Ishikawa (cell line): ENCODE data around the gene PRKAR2B.
A peak's percentile ranks its signal among the peaks of the same experiment; 100 is the strongest.

ENCODE experiments used
- CEBPB ChIP-seq: IDR thresholded peaks from 2 replicates; pipeline ENCODE4 v1.6.1; 2012
- CREB1 ChIP-seq: IDR thresholded peaks from 2 replicates; pipeline ENCODE4 v1.6.1; 2012; ENCODE audit warnings: low read depth
- EP300 ChIP-seq: IDR thresholded peaks from 2 replicates; pipeline ENCODE4 v1.6.1; 2012; ENCODE audit warnings: borderline replicate concordance
- FOXM1 ChIP-seq: IDR thresholded peaks from 2 replicates; pipeline ENCODE4 v1.6.1; 2012; ENCODE audit warnings: low read depth, borderline replicate concordance
- MAX ChIP-seq: IDR thresholded peaks from 2 replicates; pipeline ENCODE4 v1.6.1; 2012
- NFIC ChIP-seq: IDR thresholded peaks from 2 replicates; pipeline ENCODE4 v1.6.1; 2012
- RAD21 ChIP-seq: IDR thresholded peaks from 2 replicates; pipeline ENCODE4 v1.6.1; 2012; ENCODE audit warnings: low read depth
- REST ChIP-seq: IDR thresholded peaks from 2 replicates; pipeline ENCODE4 v1.6.1; 2012; ENCODE audit warnings: low read depth, mild to moderate bottlenecking
- TAF1 ChIP-seq: IDR thresholded peaks from 2 replicates; pipeline ENCODE4 v1.6.1; 2012; ENCODE audit warnings: low read depth, mild to moderate bottlenecking
- TCF12 ChIP-seq: IDR thresholded peaks from 2 replicates; pipeline ENCODE4 v1.6.1; 2012; ENCODE audit warnings: low read depth
- TEAD4 ChIP-seq: IDR thresholded peaks from 2 replicates; pipeline ENCODE4 v1.6.1; 2012
- USF1 ChIP-seq: IDR thresholded peaks from 2 replicates; pipeline ENCODE4 v1.6.1; 2012
- YY1 ChIP-seq: IDR thresholded peaks from 2 replicates; pipeline ENCODE4 v1.6.1; 2012; ENCODE audit warnings: low read depth
- ZBTB7A ChIP-seq: IDR thresholded peaks from 2 replicates; pipeline ENCODE4 v1.6.1; 2012; ENCODE audit warnings: low read depth

The PRKAR2B gene

DNA sequence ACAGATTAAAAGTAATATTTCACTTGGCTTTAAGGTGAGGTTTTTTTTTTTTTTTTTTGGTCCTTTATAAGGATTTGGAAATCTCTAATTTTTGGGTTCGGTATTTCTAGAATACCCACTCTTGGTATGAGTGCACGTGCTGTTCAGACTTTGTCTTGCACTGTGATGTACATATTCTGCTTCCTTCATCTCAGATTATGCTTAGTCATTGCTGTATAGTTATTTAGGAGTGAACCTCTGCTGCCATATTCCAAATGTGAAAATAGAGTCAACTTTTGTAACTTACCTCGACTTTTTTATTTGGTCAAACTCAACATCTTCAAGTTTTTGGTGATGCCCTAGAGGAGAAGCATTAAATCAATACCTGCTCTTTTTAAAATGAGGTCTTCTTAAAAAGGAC, 84.2 kb downstream of the PRKAR2B start:
- no peak for TF ChIP-seq CREB1
- no peak for TF ChIP-seq REST
- no peak for TF ChIP-seq TCF12
- TF ChIP-seq CEBPB: no peak
- no peak for TF ChIP-seq TAF1
- no peak for TF ChIP-seq USF1
- no peak for TF ChIP-seq TEAD4
- no peak for TF ChIP-seq FOXM1
- no peak for TF ChIP-seq ZBTB7A
- no peak for TF ChIP-seq MAX
- TF ChIP-seq YY1: no peak
- no peak for TF ChIP-seq NFIC

- no peak for TF ChIP-seq YY1
Observed at GRCh38 chr7:107130487-107131220, 86.1 kb downstream of the PRKAR2B start.

DNA sequence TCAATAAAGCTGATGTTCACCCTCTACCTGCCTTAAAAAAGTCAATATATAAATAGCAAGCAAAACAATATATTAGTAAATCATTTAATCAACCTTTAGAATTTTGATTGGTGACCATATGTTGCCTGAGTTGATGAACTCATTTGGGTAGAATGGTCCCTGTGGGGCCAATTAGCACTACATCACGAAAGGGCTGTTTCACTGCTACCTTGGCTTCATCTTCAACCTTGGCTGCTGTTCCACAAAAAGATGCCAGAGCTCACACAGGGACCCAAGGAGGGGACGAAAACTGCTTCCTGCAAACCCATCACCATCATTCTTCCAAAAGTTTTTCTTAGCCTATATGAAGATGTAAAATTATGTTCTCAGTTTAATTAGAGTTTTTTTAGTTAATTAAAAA, 88.9 kb downstream of the PRKAR2B start:
- TF ChIP-seq TCF12 (no peak), CEBPB (no peak), ZBTB7A (no peak)

DNA sequence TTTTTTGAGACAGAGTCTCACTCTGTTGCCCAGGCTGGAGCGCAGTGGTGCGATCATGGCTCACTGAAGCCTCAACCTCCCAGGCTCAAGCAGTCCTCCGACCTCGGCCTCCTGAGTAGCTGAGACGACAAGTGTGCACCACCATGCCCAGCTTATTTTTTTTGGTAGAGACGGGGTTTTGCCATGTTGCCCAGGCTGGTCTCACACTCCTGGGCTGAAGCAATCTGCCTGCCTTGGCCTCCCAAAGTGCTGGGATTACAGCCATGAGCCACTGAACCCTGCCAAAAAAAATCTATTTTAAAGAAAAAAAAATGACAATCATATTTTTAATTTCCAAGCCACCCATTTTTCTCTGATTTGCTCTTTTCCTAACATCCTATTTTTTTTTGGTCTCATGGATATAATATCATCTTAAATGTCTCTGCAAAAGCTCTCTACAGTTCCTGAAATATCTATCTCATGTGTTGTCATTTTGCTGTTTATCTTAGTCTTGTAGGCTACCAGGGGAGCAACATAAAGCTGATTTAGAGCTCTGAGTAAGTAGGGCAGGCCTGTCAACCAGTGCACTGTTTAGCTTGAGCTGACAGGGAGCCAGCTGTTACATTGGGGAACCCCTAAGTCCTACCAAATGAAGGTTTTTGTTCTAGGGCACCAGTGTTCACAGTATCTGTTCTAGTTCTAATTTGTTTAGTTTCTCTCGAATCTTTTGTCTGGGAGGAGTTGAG, 94.4 kb downstream of the PRKAR2B start:
- TF ChIP-seq EP300: no peak
- TF ChIP-seq CREB1: no peak
- TF ChIP-seq FOXM1: no peak
- TF ChIP-seq YY1: no peak
- TF ChIP-seq NFIC: no peak

- TF ChIP-seq TCF12 (no peak), CREB1 (no peak), FOXM1 (no peak), CEBPB (no peak), REST (no peak), EP300 (no peak), MAX (no peak), RAD21 (no peak), YY1 (no peak), NFIC (no peak)
Observed at GRCh38 chr7:107145067-107145838, 100.7 kb downstream of the PRKAR2B start.

DNA sequence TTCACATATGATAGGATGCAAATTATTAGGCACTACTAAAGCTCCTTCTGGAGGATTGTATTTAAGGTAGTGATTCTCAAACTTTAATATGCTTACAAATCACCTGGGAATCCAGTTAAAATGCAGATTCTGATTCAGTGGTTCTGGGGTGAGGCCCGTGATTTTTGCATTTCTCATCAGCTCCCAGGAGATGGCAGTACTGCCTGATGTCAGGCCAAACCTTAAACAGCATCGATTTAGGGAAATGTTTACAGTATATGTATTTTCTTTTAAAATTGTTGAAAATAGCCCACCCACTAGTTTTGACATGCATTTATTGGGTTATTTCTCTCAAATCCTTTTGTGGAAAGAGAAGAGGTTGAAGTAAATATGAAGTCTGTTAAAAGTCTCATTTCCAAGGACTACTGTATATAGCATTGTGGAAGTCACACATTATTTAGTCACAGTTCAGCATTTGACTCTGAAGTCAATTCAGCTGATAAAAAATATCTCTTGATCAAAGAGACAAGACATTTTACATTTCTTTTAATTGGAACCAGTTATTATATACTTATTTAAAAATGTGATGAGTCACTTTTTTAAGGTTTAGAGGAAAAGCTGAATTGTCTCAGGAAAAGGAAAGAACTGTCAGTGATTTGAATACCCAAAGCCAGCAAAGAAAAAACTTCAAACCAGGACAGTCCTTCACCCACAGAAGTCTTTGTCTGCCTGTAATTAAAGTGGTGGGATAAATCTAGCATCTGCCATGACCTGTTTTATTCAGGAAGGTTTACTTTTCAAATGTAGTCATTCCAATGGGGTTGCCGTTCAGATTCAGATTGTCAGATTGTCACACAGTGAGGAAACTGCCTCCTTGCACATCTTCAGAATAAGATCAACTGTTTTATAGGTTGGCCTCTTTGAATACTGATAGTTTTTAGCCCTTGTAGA, 103.2 kb downstream of the PRKAR2B start:
- TF ChIP-seq RAD21: peak; percentile 71
- TF ChIP-seq USF1: no peak
- 0 out of 2 replicates have a peak, but pooled peaks have one; percentile 9 for TF ChIP-seq CREB1
